Neural crest cell (in vitro differentiated cells): ENCODE results near the gene SORCS2. TPM values are rescaled to one million over a fixed set of nuclear protein-coding genes. Genes with fewer than 3 reads are reported as not detected.

Source experiments
- DNase-seq: peaks from one replicate; pipeline ENCODE4 v3.0.0; 2021; ENCODE audit warnings: low read depth, mixed read lengths, low spot score
- H3K27ac Mint-ChIP-seq: one replicate; pipeline ENCODE4 v1.8.0; 2021; ENCODE audit warnings: mild to moderate bottlenecking, mixed read lengths; ENCODE audit not compliant: unreplicated experiment
- H3K27me3 Mint-ChIP-seq: 2 replicates; pipeline ENCODE4 v1.8.0; 2021; ENCODE audit warnings: low read depth, mild to moderate bottlenecking, mixed read lengths
- H3K36me3 Mint-ChIP-seq: 2 replicates; pipeline ENCODE4 v1.8.0; 2021; ENCODE audit warnings: low read depth, mild to moderate bottlenecking, mixed read lengths
- H3K4me1 Mint-ChIP-seq: 2 replicates; pipeline ENCODE4 v1.8.0; 2021; ENCODE audit warnings: mixed read lengths
- H3K4me3 Mint-ChIP-seq: one replicate; pipeline ENCODE4 v1.8.0; 2021; ENCODE audit warnings: mild to moderate bottlenecking, mixed read lengths
- H3K9me3 Mint-ChIP-seq: 2 replicates; pipeline ENCODE4 v1.8.0; 2021; ENCODE audit warnings: mixed read lengths
- CTCF ChIP-seq: fragments of 200-600 bp; sonication (generic); conservative IDR thresholded peaks from 2 replicates; pipeline ENCODE4 v1.5.0; 2021; ENCODE audit warnings: antibody characterized with exemption, mild to moderate bottlenecking
- total RNA-seq: library from RNA; stranded (reverse); gene quantifications from 2 replicates; pipeline ENCODE4 v1.2.1, GENCODE V29; 2021

Gene SORCS2
- total RNA-seq, 1 donor from 2014 or later, result 1.1 TPM

- Mint-ChIP-seq H3K9me3 (no peaks in the 10 kb centered on the region), H3K27ac (no peak overlapping the region), H3K27me3 (no peaks in the 10 kb centered on the region), H3K36me3 (no peaks in the 10 kb centered on the region), H3K4me1 (peaks cover 6% of the 10 kb centered on the region), H3K4me3 (no peak overlapping the region)
- no peak for DNase-seq
- TF ChIP-seq CTCF, result no peak
Observed at GRCh38 chr4:7480423-7480822, 288.1 kb downstream of the SORCS2 start.

- H3K36me3 Mint-ChIP-seq, result no peaks in the 10 kb centered on the region
- peaks cover 6% of the 10 kb centered on the region for H3K4me1 Mint-ChIP-seq
- H3K27ac Mint-ChIP-seq, result peak overlapping the region; percentile 87
- no peaks in the 10 kb centered on the region for H3K27me3 Mint-ChIP-seq
- no peak for DNase-seq
- TF ChIP-seq CTCF, result no peak
- no peak overlapping the region for H3K4me3 Mint-ChIP-seq
- H3K9me3 Mint-ChIP-seq, result no peaks in the 10 kb centered on the region
Observed at GRCh38 chr4:7481227-7481626, 288.9 kb downstream of the SORCS2 start.

GRCh38 chr4:7485096-7485495, 292.8 kb downstream of the SORCS2 start:
- H3K27ac Mint-ChIP-seq, result no peak overlapping the region
- no peak for DNase-seq
- H3K9me3 Mint-ChIP-seq, result no peaks in the 10 kb centered on the region
- H3K36me3 Mint-ChIP-seq, result no peaks in the 10 kb centered on the region
- TF ChIP-seq CTCF, result no peak
- no peak overlapping the region for H3K4me3 Mint-ChIP-seq
- no peaks in the 10 kb centered on the region for H3K27me3 Mint-ChIP-seq
- peaks cover 10% of the 10 kb centered on the region for H3K4me1 Mint-ChIP-seq

GRCh38 chr4:7486101-7486500, 293.8 kb downstream of the SORCS2 start:
- no peaks in the 10 kb centered on the region for H3K9me3 Mint-ChIP-seq
- TF ChIP-seq CTCF, result no peak
- no peak for DNase-seq
- H3K4me3 Mint-ChIP-seq, result no peak overlapping the region
- H3K4me1 Mint-ChIP-seq, result peaks cover 10% of the 10 kb centered on the region
- H3K36me3 Mint-ChIP-seq, result no peaks in the 10 kb centered on the region
- no peaks in the 10 kb centered on the region for H3K27me3 Mint-ChIP-seq
- H3K27ac Mint-ChIP-seq, result no peak overlapping the region

- peaks cover 10% of the 10 kb centered on the region for H3K4me1 Mint-ChIP-seq
- no peak for DNase-seq
- no peaks in the 10 kb centered on the region for H3K27me3 Mint-ChIP-seq
- H3K9me3 Mint-ChIP-seq, result no peaks in the 10 kb centered on the region
- no peak overlapping the region for H3K4me3 Mint-ChIP-seq
- no peaks in the 10 kb centered on the region for H3K36me3 Mint-ChIP-seq
- no peak overlapping the region for H3K27ac Mint-ChIP-seq
- TF ChIP-seq CTCF, result no peak
Observed at GRCh38 chr4:7487502-7487901, 295.2 kb downstream of the SORCS2 start.
